Measurements from ENCODE around the gene CADPS.
A peak's percentile ranks its signal among the peaks of the same experiment; 100 is the strongest.

Gene CADPS

DNA sequence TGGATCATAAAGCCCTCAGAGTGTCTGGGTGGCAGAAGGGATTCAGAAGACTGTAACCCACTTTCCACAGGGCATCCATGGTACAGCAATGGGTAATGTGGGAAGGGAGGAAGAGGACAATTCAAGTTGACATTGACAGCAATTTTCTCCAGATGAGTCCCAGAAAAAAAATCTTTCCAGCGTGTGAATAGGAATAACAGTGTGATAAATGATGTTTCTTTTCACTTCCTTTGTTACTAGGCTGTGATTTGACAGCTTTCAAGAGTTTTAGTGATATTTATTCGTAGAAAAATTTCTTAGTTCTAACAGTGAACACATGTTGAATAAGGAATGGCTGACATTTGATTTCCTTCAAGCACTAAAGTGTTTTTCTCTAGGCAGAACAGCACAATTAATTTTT lies 186.4 kb downstream of the CADPS start:
- POLR2A ChIA-PET (ENCODE audit: low non-redundant PET): no interaction called here
- TF ChIP-seq, protein P1, sequence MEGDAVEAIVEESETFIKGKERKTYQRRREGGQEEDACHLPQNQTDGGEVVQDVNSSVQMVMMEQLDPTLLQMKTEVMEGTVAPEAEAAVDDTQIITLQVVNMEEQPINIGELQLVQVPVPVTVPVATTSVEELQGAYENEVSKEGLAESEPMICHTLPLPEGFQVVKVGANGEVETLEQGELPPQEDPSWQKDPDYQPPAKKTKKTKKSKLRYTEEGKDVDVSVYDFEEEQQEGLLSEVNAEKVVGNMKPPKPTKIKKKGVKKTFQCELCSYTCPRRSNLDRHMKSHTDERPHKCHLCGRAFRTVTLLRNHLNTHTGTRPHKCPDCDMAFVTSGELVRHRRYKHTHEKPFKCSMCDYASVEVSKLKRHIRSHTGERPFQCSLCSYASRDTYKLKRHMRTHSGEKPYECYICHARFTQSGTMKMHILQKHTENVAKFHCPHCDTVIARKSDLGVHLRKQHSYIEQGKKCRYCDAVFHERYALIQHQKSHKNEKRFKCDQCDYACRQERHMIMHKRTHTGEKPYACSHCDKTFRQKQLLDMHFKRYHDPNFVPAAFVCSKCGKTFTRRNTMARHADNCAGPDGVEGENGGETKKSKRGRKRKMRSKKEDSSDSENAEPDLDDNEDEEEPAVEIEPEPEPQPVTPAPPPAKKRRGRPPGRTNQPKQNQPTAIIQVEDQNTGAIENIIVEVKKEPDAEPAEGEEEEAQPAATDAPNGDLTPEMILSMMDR (conservative IDR thresholded peaks at IDR 0.05; ENCODE audit: low read depth): no peak
- DNase-seq (ENCODE audit: low spot score): no peak
- H3K27ac ChIP-seq: no peak overlapping the region
- CTCF ChIA-PET: interaction anchor here (0.6 kb wide), 1 partner anchor 15 kb away, joined by 3 read pairs; no protein-coding TSS in a partner anchor

DNA sequence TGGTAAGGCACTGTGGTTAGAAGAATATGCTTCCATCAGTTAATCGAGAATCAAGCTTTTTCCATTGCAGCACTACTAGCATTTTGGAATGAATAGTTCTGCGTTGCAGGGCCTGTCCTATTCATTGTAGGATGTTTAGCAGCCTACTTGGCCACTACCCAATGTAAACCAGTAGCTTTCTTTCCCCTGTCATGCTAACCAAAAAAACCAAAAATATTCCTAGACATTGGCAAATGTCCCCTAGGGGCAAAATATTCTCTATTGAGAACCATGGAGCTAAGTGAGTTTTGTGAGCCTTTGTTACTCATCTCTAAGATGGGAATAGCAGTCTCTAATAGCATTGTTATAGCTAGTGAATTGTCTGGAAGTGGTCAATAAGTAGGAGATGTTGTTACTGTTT lies 187.2 kb downstream of the CADPS start:
- peak; percentile 36 for DNase-seq (ENCODE audit: low spot score)
- CTCF ChIA-PET: no interaction called here
- H3K27ac ChIP-seq: no peak overlapping the region
- POLR2A ChIA-PET (ENCODE audit: low non-redundant PET): no interaction called here
- TF ChIP-seq, protein P1 (conservative IDR thresholded peaks at IDR 0.05; ENCODE audit: low read depth): no peak

DNA sequence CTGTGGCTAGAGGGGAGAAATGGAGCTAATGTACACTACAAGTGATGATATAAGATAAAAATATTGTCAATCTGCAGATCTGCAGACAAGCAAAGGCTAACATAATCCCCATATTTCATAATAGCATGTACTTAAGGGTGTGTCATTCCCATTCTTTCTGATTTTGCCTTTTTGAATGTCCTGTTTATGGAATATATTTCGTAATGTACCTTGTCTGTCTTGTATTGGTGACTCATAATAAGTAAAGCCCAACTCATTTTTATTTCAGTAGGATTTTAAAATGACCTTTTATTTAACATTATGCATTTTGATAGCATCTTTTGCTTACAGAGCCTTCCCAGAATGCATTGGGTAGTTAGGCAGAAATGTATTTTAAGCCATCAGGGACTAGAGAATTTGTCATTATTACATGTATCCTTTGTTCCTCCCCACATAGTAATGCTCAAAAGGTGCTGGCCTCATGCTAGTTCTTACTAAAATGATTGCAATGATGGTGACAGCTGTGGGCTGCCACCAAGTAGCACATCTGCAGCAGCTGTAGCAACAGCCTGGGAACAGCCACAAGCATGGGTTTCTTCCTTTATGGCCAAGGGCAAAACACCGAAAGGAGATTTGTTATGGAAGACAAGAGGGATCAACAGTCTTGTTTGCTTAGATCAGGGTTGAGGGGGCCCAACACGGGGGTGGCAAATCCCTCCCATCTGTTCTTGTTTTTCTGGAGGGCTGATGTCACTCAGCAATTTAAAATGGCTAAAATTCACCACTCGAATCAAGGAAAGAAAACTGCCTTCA lies 188.5 kb downstream of the CADPS start:
- peak; percentile 59 for DNase-seq (ENCODE audit: low spot score)
- ChIA-PET CTCF (no interaction called here), POLR2A (ENCODE audit: low non-redundant PET) (no interaction called here)
- TF ChIP-seq, protein P1 (conservative IDR thresholded peaks at IDR 0.05; ENCODE audit: low read depth): no peak
- H3K27ac ChIP-seq: peak overlapping the region; percentile 91

DNA sequence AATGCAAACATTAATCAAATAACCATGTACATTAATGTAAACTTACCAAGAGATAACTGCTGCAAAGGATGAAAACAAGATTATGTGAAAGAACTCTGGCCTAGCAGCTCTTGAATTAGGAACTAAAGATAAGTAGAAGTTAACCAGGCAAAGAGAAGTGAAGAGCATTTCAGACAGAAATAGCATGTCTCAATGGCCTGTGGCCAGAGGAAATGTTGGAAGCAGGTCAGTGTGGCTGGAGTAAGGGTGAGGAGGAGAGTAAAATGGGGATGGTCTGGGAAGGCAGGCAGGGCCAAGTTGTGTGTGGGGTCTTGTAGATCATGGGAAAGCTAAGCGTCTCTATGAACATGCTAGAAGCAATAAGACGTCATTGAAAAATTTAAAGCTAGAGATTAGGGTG lies 192.4 kb downstream of the CADPS start:
- TF ChIP-seq, protein P1 (conservative IDR thresholded peaks at IDR 0.05; ENCODE audit: low read depth): no peak
- ChIA-PET CTCF (interaction anchor here (0.6 kb wide), 1 partner anchor 30 kb away, joined by 3 read pairs; no protein-coding TSS in a partner anchor), POLR2A (ENCODE audit: low non-redundant PET) (no interaction called here)
- no peak overlapping the region for H3K27ac ChIP-seq
- DNase-seq (ENCODE audit: low spot score): no peak

DNA sequence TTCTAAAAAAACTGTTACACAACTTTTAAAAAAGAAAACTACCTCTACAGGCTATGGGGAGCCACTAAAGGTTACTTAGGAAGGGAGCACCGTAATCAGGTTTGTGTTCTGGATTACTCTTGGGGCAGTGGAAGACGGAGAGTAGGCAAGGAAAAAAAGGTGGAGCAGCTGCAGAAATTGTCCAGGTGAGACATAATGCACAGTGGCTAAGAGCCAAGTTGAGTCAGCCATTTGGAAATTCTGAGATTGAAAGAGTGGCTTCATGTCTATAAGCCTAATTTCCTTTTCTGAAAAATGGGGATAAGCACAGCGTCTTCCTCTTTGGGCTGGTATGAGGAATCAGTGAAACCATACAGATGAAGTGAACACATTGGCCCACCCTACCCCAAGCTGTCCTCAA lies 195.2 kb downstream of the CADPS start:
- peak; percentile 41 for DNase-seq (ENCODE audit: low spot score)
- CTCF ChIA-PET: interaction anchor here (0.7 kb wide), 1 partner anchor 177 kb away, joined by 3 read pairs; no protein-coding TSS in a partner anchor
- TF ChIP-seq, protein P1 (conservative IDR thresholded peaks at IDR 0.05; ENCODE audit: low read depth): no peak
- no peak overlapping the region for H3K27ac ChIP-seq
- POLR2A ChIA-PET (ENCODE audit: low non-redundant PET): no interaction called here

DNA sequence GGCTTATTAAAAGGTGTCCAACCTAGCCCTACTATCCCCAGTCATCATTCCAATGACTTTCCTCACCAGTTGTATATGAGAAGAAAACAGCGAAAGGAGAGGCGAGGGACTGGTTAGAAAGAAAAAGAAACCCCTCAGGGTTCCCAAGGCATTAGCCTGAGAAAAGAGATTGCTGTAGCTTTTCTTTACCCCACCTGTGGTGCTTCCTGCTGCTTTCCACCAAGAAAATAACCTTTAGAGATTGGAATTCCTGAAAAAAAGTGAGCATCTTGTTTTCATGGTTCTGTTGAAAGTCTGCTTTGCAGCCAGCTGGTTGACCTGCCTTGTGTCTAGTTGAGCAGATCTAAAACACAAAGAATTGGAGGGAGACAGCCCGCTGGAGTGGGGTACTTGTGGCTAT lies 196.4 kb downstream of the CADPS start:
- POLR2A ChIA-PET (ENCODE audit: low non-redundant PET): no interaction called here
- DNase-seq (ENCODE audit: low spot score): no peak
- H3K27ac ChIP-seq: no peak overlapping the region
- TF ChIP-seq, protein P1 (conservative IDR thresholded peaks at IDR 0.05; ENCODE audit: low read depth): no peak
- CTCF ChIA-PET: no interaction called here
